Mesendoderm (in vitro differentiated cells): ENCODE data around the gene DDX54.

Experiments
- DNase-seq: peaks from one replicate; pipeline ENCODE4 v3.0.0; 2013
- H2AK5ac ChIP-seq: 2 replicates; pipeline ENCODE4 v1.6.1; 2013; ENCODE audit warnings: low read length, inconsistent platforms
- H2BK120ac ChIP-seq: 2 replicates; pipeline ENCODE4 v1.6.1; 2013; ENCODE audit warnings: low read depth, mild to moderate bottlenecking, low read length, moderate library complexity, mixed read lengths
- H2BK15ac ChIP-seq: replicated peaks from 2 replicates; pipeline ENCODE4 v1.6.1; 2013; ENCODE audit warnings: low read depth, mild to moderate bottlenecking, moderate library complexity
- H2BK5ac ChIP-seq: 2 replicates; pipeline ENCODE4 v1.6.1; 2013; ENCODE audit warnings: low read length, inconsistent platforms
- H3K18ac ChIP-seq: 2 replicates; pipeline ENCODE4 v1.6.1; 2013; ENCODE audit warnings: mild to moderate bottlenecking, low read length, mixed read lengths
- H3K23ac ChIP-seq: one replicate; pipeline ENCODE4 v1.6.1; 2013; ENCODE audit warnings: low read length
- H3K27ac ChIP-seq: 2 replicates; pipeline ENCODE4 v1.5.1; 2013; ENCODE audit warnings: low read depth, mild to moderate bottlenecking, inconsistent platforms, low read length, moderate library complexity
- H3K27me3 ChIP-seq: 2 replicates; pipeline ENCODE4 v1.6.1; 2013; ENCODE audit warnings: low read length, control low read depth, mild to moderate bottlenecking, inconsistent platforms; ENCODE audit not compliant: insufficient read depth, poor library complexity
- H3K36me3 ChIP-seq: 2 replicates; pipeline ENCODE4 v1.6.1; 2013; ENCODE audit warnings: low read length, inconsistent platforms; ENCODE audit not compliant: control insufficient read depth, insufficient read depth
- H3K4ac ChIP-seq: one replicate; pipeline ENCODE4 v1.6.1; 2013; ENCODE audit warnings: low read depth, mild to moderate bottlenecking, low read length, moderate library complexity
- H3K4me1 ChIP-seq: 2 replicates; pipeline ENCODE4 v1.6.1; 2013; ENCODE audit warnings: low read depth, low read length, inconsistent platforms; ENCODE audit not compliant: control insufficient read depth
- H3K4me2 ChIP-seq: 2 replicates; pipeline ENCODE4 v1.6.1; 2013; ENCODE audit warnings: low read length
- H3K4me3 ChIP-seq: 2 replicates; pipeline ENCODE4 v1.5.1; 2013; ENCODE audit warnings: mild to moderate bottlenecking, low read length
- H3K56ac ChIP-seq: one replicate; pipeline ENCODE4 v1.6.1; 2013; ENCODE audit warnings: low read length
- H3K79me1 ChIP-seq: 2 replicates; pipeline ENCODE4 v1.6.1; 2013; ENCODE audit warnings: low read length, inconsistent platforms
- H3K79me2 ChIP-seq: 2 replicates; pipeline ENCODE4 v1.6.1; 2013; ENCODE audit warnings: mild to moderate bottlenecking, low read length; ENCODE audit not compliant: control insufficient read depth, insufficient read depth
- H3K9ac ChIP-seq: 2 replicates; pipeline ENCODE4 v1.6.1; 2013; ENCODE audit warnings: low read length, inconsistent platforms
- H4K5ac ChIP-seq: one replicate; pipeline ENCODE4 v1.6.1; 2013; ENCODE audit warnings: low read length
- H4K8ac ChIP-seq: one replicate; pipeline ENCODE4 v1.6.1; 2013; ENCODE audit warnings: low read depth, mild to moderate bottlenecking, control low read depth, low read length, moderate library complexity
- WGBS: extraction: QIAGEN DNeasy Blood & Tissue Kit; methylation state at CpG from one replicate; pipeline ENCODE4 v1.1.7; 2013; ENCODE audit warnings: low lambda C conversion rate, missing lambda C conversion rate; ENCODE audit not compliant: insufficient coverage; ENCODE audit errors: extremely low coverage; 5-methylcytosine and 5-hydroxymethylcytosine counted together

DDX54 gene

GRCh38 chr12:113128802-113129663, 56.2 kb downstream of the DDX54 start:
- H3K4ac ChIP-seq, result no peak overlapping the region
- no peak overlapping the region for H2BK5ac ChIP-seq
- no peak overlapping the region for H2BK15ac ChIP-seq
- no peak overlapping the region for H3K18ac ChIP-seq
- no peak overlapping the region for H4K5ac ChIP-seq
- no peak overlapping the region for H2AK5ac ChIP-seq
- H3K27me3 ChIP-seq, result no peaks in the 10 kb centered on the region
- DNase-seq, result no peak
- no peaks in the 10 kb centered on the region for H3K79me1 ChIP-seq
- no peak overlapping the region for H2BK120ac ChIP-seq
- no peak overlapping the region for H3K4me3 ChIP-seq
- H4K8ac ChIP-seq, result no peak overlapping the region
- no peak overlapping the region for H3K27ac ChIP-seq
- H3K56ac ChIP-seq, result no peak overlapping the region
- H3K4me2 ChIP-seq, result no peak overlapping the region
- H3K23ac ChIP-seq, result no peak overlapping the region
- no peak overlapping the region for H3K9ac ChIP-seq
- H3K79me2 ChIP-seq, result no peaks in the 10 kb centered on the region
- no CpG with 5 or more reads among the region's 9 CpGs for WGBS
- H3K36me3 ChIP-seq, result no peaks in the 10 kb centered on the region
- H3K4me1 ChIP-seq, result no peaks in the 10 kb centered on the region

GRCh38 chr12:113127791-113128199, 57.5 kb downstream of the DDX54 start:
- Histone ChIP-seq H3K27me3 (no peaks in the 10 kb centered on the region), H3K4me1 (no peaks in the 10 kb centered on the region), H3K27ac (no peak overlapping the region)

GRCh38 chr12:113120670-113121370, 64.5 kb downstream of the DDX54 start:
- Histone ChIP-seq H2AK5ac (no peak overlapping the region), H3K27ac (no peak overlapping the region), H3K4ac (no peak overlapping the region), H3K4me3 (no peak overlapping the region), H4K5ac (no peak overlapping the region), H3K79me1 (no peaks in the 10 kb centered on the region), H3K4me2 (no peak overlapping the region), H2BK15ac (no peak overlapping the region), H3K79me2 (no peaks in the 10 kb centered on the region), H3K23ac (peak overlapping the region; percentile 24), H2BK5ac (no peak overlapping the region), H3K36me3 (no peaks in the 10 kb centered on the region), H3K4me1 (no peaks in the 10 kb centered on the region), H2BK120ac (no peak overlapping the region), H3K9ac (no peak overlapping the region), H3K56ac (no peak overlapping the region), H4K8ac (no peak overlapping the region), H3K27me3 (no peaks in the 10 kb centered on the region), H3K18ac (no peak overlapping the region)
- no CpG with 5 or more reads among the region's 3 CpGs for WGBS
- DNase-seq, result peak; percentile 39

More at GRCh38 chr12:113127791-113128199, 57.5 kb downstream of the DDX54 start:
- H3K23ac ChIP-seq, result no peak overlapping the region
- H3K9ac ChIP-seq, result no peak overlapping the region
- no peak overlapping the region for H3K4me2 ChIP-seq
- no peak overlapping the region for H2BK15ac ChIP-seq
- no peak overlapping the region for H4K8ac ChIP-seq
- no peak overlapping the region for H3K56ac ChIP-seq
- no peak overlapping the region for H4K5ac ChIP-seq
- H2BK5ac ChIP-seq, result no peak overlapping the region
- H2AK5ac ChIP-seq, result no peak overlapping the region
- WGBS, result no CpG with 5 or more reads among the region's 15 CpGs
- H2BK120ac ChIP-seq, result no peak overlapping the region
- no peak for DNase-seq
- H3K4me3 ChIP-seq, result no peak overlapping the region
- no peaks in the 10 kb centered on the region for H3K79me1 ChIP-seq
- H3K18ac ChIP-seq, result no peak overlapping the region
- no peaks in the 10 kb centered on the region for H3K36me3 ChIP-seq
- H3K79me2 ChIP-seq, result no peaks in the 10 kb centered on the region
- H3K4ac ChIP-seq, result no peak overlapping the region

- no peak overlapping the region for H2AK5ac ChIP-seq
- no peaks in the 10 kb centered on the region for H3K4me1 ChIP-seq
- H3K23ac ChIP-seq, result no peak overlapping the region
- no peak overlapping the region for H3K4me3 ChIP-seq
- no peaks in the 10 kb centered on the region for H3K79me2 ChIP-seq
- no peak overlapping the region for H3K27ac ChIP-seq
- no peak overlapping the region for H3K9ac ChIP-seq
- H3K27me3 ChIP-seq, result no peaks in the 10 kb centered on the region
- no peaks in the 10 kb centered on the region for H3K79me1 ChIP-seq
- no peak overlapping the region for H4K8ac ChIP-seq
- DNase-seq, result peak; percentile 71
- no peak overlapping the region for H3K4me2 ChIP-seq
- H2BK120ac ChIP-seq, result no peak overlapping the region
- H2BK5ac ChIP-seq, result no peak overlapping the region
- no peak overlapping the region for H3K4ac ChIP-seq
- no peak overlapping the region for H2BK15ac ChIP-seq
- H3K36me3 ChIP-seq, result no peaks in the 10 kb centered on the region
- no peak overlapping the region for H3K56ac ChIP-seq
- WGBS, result no CpG with 5 or more reads among the region's 4 CpGs
- H4K5ac ChIP-seq, result no peak overlapping the region
- no peak overlapping the region for H3K18ac ChIP-seq
These were observed 65.2 kb downstream of the DDX54 start for GRCh38 chr12:113119980-113120669.

- Histone ChIP-seq H2BK5ac (no peak overlapping the region), H3K4me3 (no peak overlapping the region), H3K56ac (no peak overlapping the region), H3K4me1 (no peaks in the 10 kb centered on the region), H2BK120ac (no peak overlapping the region), H4K5ac (no peak overlapping the region), H2BK15ac (no peak overlapping the region), H3K27ac (no peak overlapping the region), H3K18ac (no peak overlapping the region), H3K9ac (no peak overlapping the region), H3K23ac (no peak overlapping the region), H2AK5ac (no peak overlapping the region), H3K36me3 (no peaks in the 10 kb centered on the region), H3K27me3 (no peaks in the 10 kb centered on the region), H4K8ac (no peak overlapping the region), H3K79me2 (no peaks in the 10 kb centered on the region), H3K4me2 (no peak overlapping the region), H3K4ac (no peak overlapping the region), H3K79me1 (no peaks in the 10 kb centered on the region)
- no peak for DNase-seq
- no CpG with 5 or more reads among the region's 1 CpG for WGBS
These were observed 67.1 kb downstream of the DDX54 start for GRCh38 chr12:113118142-113118541.
